SU-DHL-6 (cell line): Measurements from ENCODE around the gene CFAP54.

Experiments used
- H2AFZ ChIP-seq: fragments of 200-600 bp; sonication (generic); 2 replicates; pipeline ENCODE4 v1.6.1; 2014; ENCODE audit warnings: low read depth, mild to moderate bottlenecking, moderate library complexity, mixed read lengths, antibody characterized with exemption, low read length; ENCODE audit not compliant: severe bottlenecking
- H3F3A ChIP-seq: fragments of 200-600 bp; shearing (Covaris generic); 2 replicates; pipeline ENCODE4 v1.6.0; 2016; ENCODE audit warnings: antibody characterized with exemption, mild to moderate bottlenecking; ENCODE audit not compliant: insufficient read depth
- H3K27ac ChIP-seq: fragments of 200-600 bp; sonication (generic); 2 replicates; pipeline ENCODE4 v1.5.1; 2016; ENCODE audit warnings: low read depth, mild to moderate bottlenecking, low read length, moderate library complexity, mixed read lengths
- H3K27me3 ChIP-seq: fragments of 200-600 bp; sonication (generic), shearing (Covaris generic); 2 replicates; pipeline ENCODE4 v1.6.0; 2014; ENCODE audit warnings: mild to moderate bottlenecking, low read length
- H3K36me3 ChIP-seq: fragments of 200-600 bp; sonication (generic); 2 replicates; pipeline ENCODE4 v1.6.1; 2014; ENCODE audit warnings: mild to moderate bottlenecking, low read length, mixed read lengths
- H3K4me2 ChIP-seq: fragments of 300-600, 200-600 bp; shearing (Covaris generic), sonication (generic); 2 replicates; pipeline ENCODE4 v1.6.0; 2014; ENCODE audit warnings: low read length, low read depth, mild to moderate bottlenecking; ENCODE audit not compliant: poor library complexity, severe bottlenecking
- H3K4me3 ChIP-seq: fragments of 200-600 bp; sonication (generic); 2 replicates; pipeline ENCODE4 v1.5.1; 2014; ENCODE audit warnings: antibody characterized with exemption, low read length, mild to moderate bottlenecking, mixed read lengths; ENCODE audit not compliant: insufficient read depth, poor library complexity, severe bottlenecking
- H3K79me2 ChIP-seq: fragments of 200-600 bp; sonication (generic); 2 replicates; pipeline ENCODE4 v1.6.1; 2014; ENCODE audit warnings: mild to moderate bottlenecking, low read length, moderate library complexity; ENCODE audit not compliant: insufficient read depth
- H3K9ac ChIP-seq: fragments of 200-600 bp; sonication (generic); 2 replicates; pipeline ENCODE4 v1.7.0; 2014; ENCODE audit warnings: mild to moderate bottlenecking, low read length
- H3K9me2 ChIP-seq: fragments of 200-600 bp; sonication (generic); replicated peaks from 2 replicates; pipeline ENCODE4 v1.6.1; 2014; ENCODE audit warnings: low read length; ENCODE audit not compliant: insufficient read depth
- H3K9me3 ChIP-seq: fragments of 200-600 bp; sonication (generic); 2 replicates; pipeline ENCODE4 v1.6.1; 2014; ENCODE audit warnings: low read length, mixed read lengths; ENCODE audit not compliant: insufficient read depth
- H4K20me1 ChIP-seq: fragments of 200-600 bp; sonication (generic); 2 replicates; pipeline ENCODE4 v1.6.1; 2014; ENCODE audit warnings: low read depth, mild to moderate bottlenecking, antibody characterized with exemption, low read length, moderate library complexity, mixed read lengths
- EZH2phosphoT487 ChIP-seq: fragments of 200-600 bp; sonication (generic), shearing (Covaris generic); conservative IDR thresholded peaks from 2 replicates; pipeline ENCODE4 v1.6.1; 2018; ENCODE audit warnings: mild to moderate bottlenecking, antibody characterized with exemption, low read length, moderate library complexity, mixed read lengths
- TF ChIP-seq, protein P1 (sequence below): fragments of 200-600 bp; sonication (generic); IDR thresholded peaks from one replicate; pipeline ENCODE4 v1.5.1; 2017; ENCODE audit warnings: antibody characterized with exemption, mild to moderate bottlenecking, low read length, moderate library complexity; ENCODE audit not compliant: insufficient read depth, poor library complexity, severe bottlenecking

Gene CFAP54

DNA sequence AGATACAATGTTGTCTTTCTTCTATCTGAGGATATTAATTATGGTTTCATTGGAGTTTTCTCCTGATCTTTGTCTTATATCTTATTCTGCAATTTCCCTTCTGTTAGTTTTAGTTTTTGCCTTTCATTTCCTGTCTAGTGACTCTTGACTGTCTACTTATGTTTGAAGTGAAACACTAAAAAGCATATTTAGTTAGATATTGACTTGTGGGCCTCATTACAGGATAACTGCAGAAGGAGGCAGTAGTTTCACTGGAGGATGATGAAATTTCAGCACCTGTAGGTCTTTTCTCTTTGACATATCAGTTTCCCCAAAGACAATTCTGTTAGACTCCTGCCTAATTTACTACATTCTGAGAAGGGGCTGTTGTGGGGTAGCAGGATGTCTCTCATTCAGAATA lies 320.1 kb downstream of the CFAP54 start:
- Histone ChIP-seq H4K20me1 (no peaks in the 10 kb centered on the region), H3K9me3 (no peaks in the 10 kb centered on the region), H3K27ac (no peak overlapping the region), H3F3A (no peaks in the 10 kb centered on the region), H3K27me3 (no peaks in the 10 kb centered on the region), H2AFZ (no peak overlapping the region), H3K9ac (no peak overlapping the region), H3K36me3 (no peaks in the 10 kb centered on the region), H3K4me2 (no peak overlapping the region), H3K4me3 (no peak overlapping the region), H3K9me2 (no peaks in the 10 kb centered on the region), H3K79me2 (no peaks in the 10 kb centered on the region)
- TF ChIP-seq EZH2phosphoT487, result no peak
- TF ChIP-seq, protein P1, sequence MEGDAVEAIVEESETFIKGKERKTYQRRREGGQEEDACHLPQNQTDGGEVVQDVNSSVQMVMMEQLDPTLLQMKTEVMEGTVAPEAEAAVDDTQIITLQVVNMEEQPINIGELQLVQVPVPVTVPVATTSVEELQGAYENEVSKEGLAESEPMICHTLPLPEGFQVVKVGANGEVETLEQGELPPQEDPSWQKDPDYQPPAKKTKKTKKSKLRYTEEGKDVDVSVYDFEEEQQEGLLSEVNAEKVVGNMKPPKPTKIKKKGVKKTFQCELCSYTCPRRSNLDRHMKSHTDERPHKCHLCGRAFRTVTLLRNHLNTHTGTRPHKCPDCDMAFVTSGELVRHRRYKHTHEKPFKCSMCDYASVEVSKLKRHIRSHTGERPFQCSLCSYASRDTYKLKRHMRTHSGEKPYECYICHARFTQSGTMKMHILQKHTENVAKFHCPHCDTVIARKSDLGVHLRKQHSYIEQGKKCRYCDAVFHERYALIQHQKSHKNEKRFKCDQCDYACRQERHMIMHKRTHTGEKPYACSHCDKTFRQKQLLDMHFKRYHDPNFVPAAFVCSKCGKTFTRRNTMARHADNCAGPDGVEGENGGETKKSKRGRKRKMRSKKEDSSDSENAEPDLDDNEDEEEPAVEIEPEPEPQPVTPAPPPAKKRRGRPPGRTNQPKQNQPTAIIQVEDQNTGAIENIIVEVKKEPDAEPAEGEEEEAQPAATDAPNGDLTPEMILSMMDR, result no peak

GRCh38 chr12:96810057-96810456 lies 320.7 kb downstream of the CFAP54 start:
- no peaks in the 10 kb centered on the region for H3K9me3 ChIP-seq
- H3K79me2 ChIP-seq, result no peaks in the 10 kb centered on the region
- no peak overlapping the region for H3K4me3 ChIP-seq
- no peak for TF ChIP-seq EZH2phosphoT487
- TF ChIP-seq, protein P1, result no peak
- H3K27ac ChIP-seq, result no peak overlapping the region
- H4K20me1 ChIP-seq, result no peaks in the 10 kb centered on the region
- H2AFZ ChIP-seq, result no peak overlapping the region
- H3K9ac ChIP-seq, result no peak overlapping the region
- no peaks in the 10 kb centered on the region for H3K9me2 ChIP-seq
- H3K27me3 ChIP-seq, result no peaks in the 10 kb centered on the region
- no peak overlapping the region for H3K4me2 ChIP-seq
- H3F3A ChIP-seq, result no peaks in the 10 kb centered on the region
- H3K36me3 ChIP-seq, result no peaks in the 10 kb centered on the region

DNA sequence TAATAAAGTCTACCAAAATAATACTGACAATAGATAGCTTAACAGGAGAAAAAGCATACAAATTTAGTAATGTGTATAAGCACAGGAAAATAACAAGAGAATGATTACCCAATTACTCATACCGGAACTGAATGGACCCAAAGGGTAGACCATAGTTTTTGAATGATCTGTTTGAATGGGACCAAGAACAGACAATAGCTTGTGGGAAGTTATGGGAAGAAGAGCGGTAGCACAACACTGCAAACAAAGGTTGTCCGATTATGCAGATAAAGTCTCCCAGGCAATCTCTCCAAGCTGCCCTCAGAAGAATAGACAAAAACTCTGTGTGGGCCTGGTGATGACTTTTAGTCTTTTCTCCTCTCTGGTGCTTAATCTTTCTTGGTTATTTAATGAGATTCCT lies 321.1 kb downstream of the CFAP54 start:
- H3K27ac ChIP-seq, result no peak overlapping the region
- H3K4me3 ChIP-seq, result no peak overlapping the region
- H4K20me1 ChIP-seq, result no peaks in the 10 kb centered on the region
- H2AFZ ChIP-seq, result no peak overlapping the region
- H3K9ac ChIP-seq, result no peak overlapping the region
- H3K27me3 ChIP-seq, result no peaks in the 10 kb centered on the region
- no peaks in the 10 kb centered on the region for H3K9me3 ChIP-seq
- H3K9me2 ChIP-seq, result no peaks in the 10 kb centered on the region
- H3K36me3 ChIP-seq, result no peaks in the 10 kb centered on the region
- no peak for TF ChIP-seq EZH2phosphoT487
- TF ChIP-seq, protein P1, result no peak
- no peaks in the 10 kb centered on the region for H3K79me2 ChIP-seq
- H3F3A ChIP-seq, result no peaks in the 10 kb centered on the region
- H3K4me2 ChIP-seq, result no peak overlapping the region

- H3K4me3 ChIP-seq, result no peak overlapping the region
- H3K36me3 ChIP-seq, result no peaks in the 10 kb centered on the region
- no peak overlapping the region for H3K9ac ChIP-seq
- no peaks in the 10 kb centered on the region for H3K9me2 ChIP-seq
- H3K9me3 ChIP-seq, result no peaks in the 10 kb centered on the region
- H3K4me2 ChIP-seq, result no peak overlapping the region
- H3K27ac ChIP-seq, result no peak overlapping the region
- H3K79me2 ChIP-seq, result no peaks in the 10 kb centered on the region
- no peak overlapping the region for H2AFZ ChIP-seq
- no peaks in the 10 kb centered on the region for H4K20me1 ChIP-seq
- no peaks in the 10 kb centered on the region for H3F3A ChIP-seq
- no peaks in the 10 kb centered on the region for H3K27me3 ChIP-seq
- TF ChIP-seq, protein P1, result no peak
- TF ChIP-seq EZH2phosphoT487, result no peak
These were observed 321.7 kb downstream of the CFAP54 start for GRCh38 chr12:96811083-96811482.
